Panc1 (cell line): ENCODE results near the gene MYL2. TPM values are rescaled to one million over a fixed set of nuclear protein-coding genes. Genes with fewer than 3 reads are reported as not detected.
A peak's percentile ranks its signal among the peaks of the same experiment; 100 is the strongest.

Source experiments
- ATAC-seq: fragments of 200-7000 bp; cut with Tn5 transposase; 2 replicates; pipeline ENCODE4 v1.9.1; 2020; ENCODE audit warnings: mild to moderate bottlenecking, moderate library complexity
- BruUV-seq: library from RNA; stranded (reverse); fragments of 400-500 nt; replicated peaks from 2 replicates; lab custom pipeline; 2021; lab: Mats Ljungman, UMichigan
- CTCF ChIA-PET: fragments of 300-600 bp; sonication (Branson Sonifier 250); formaldehyde crosslinking; loops from one replicate; lab custom pipeline; 2022; ENCODE audit warnings: antibody characterized with exemption; lab: Charles Lee
- POLR2A ChIA-PET: fragments of 300-600 bp; sonication (Branson Sonifier 250); formaldehyde crosslinking; loops from one replicate; lab custom pipeline; 2022; ENCODE audit warnings: antibody characterized with exemption; lab: Charles Lee
- DNase-seq: peaks from one replicate; pipeline ENCODE4 v3.0.0-alpha.2; 2010; ENCODE audit warnings: low read depth, low spot score
- H3K27ac ChIP-seq: 2 replicates; pipeline ENCODE4 v1.5.1; 2011; ENCODE audit warnings: mild to moderate bottlenecking, low read length, inconsistent platforms
- H3K27me3 ChIP-seq: fragments of 200-500 bp; sonication (Bioruptor generic); 2 replicates; pipeline ENCODE4 v1.6.0; 2014; ENCODE audit warnings: low read length, inconsistent platforms; ENCODE audit not compliant: control insufficient read depth, insufficient read depth
- H3K36me3 ChIP-seq: fragments of 200-500 bp; sonication (Bioruptor generic); 2 replicates; pipeline ENCODE4 v1.5.1; 2014; ENCODE audit warnings: inconsistent platforms, mild to moderate bottlenecking, low read length, moderate library complexity; ENCODE audit not compliant: control insufficient read depth, insufficient read depth
- H3K4me1 ChIP-seq: 2 replicates; pipeline ENCODE4 v1.5.1; 2011; ENCODE audit warnings: inconsistent platforms, mild to moderate bottlenecking, low read length, moderate library complexity; ENCODE audit not compliant: control insufficient read depth, insufficient read depth
- H3K4me3 ChIP-seq, 2 experiments: 2 replicates each; pipeline ENCODE4 v1.5.1; 2011 to 2012; ENCODE audit warnings: low read depth in 2 of 2, low read length in 2 of 2, mild to moderate bottlenecking in 2 of 2, inconsistent platforms in 1 of 2, moderate library complexity in 1 of 2
- H3K9me3 ChIP-seq: fragments of 200-500 bp; sonication (Bioruptor generic); 2 replicates; pipeline ENCODE4 v1.5.1; 2014; ENCODE audit warnings: low read depth, mild to moderate bottlenecking, inconsistent platforms, low read length, moderate library complexity; ENCODE audit not compliant: control insufficient read depth, insufficient read depth
- POLR2AphosphoS5 ChIP-seq: IDR thresholded peaks from 2 replicates; pipeline ENCODE4 v1.6.1; 2012; ENCODE audit warnings: mild to moderate bottlenecking, low read depth, low read length, moderate library complexity
- SIN3A ChIP-seq: IDR thresholded peaks from 2 replicates; pipeline ENCODE4 v1.6.1; 2012; ENCODE audit warnings: low read depth, mild to moderate bottlenecking, low read length, moderate library complexity, borderline replicate concordance; ENCODE audit not compliant: insufficient read depth
- TCF7L2 ChIP-seq: IDR thresholded peaks from 2 replicates; pipeline ENCODE4 v1.6.1; 2011; ENCODE audit warnings: mild to moderate bottlenecking, low read depth, low read length, inconsistent platforms
- in situ Hi-C: cut with HindIII; loops from 2 replicates; pipeline ENCODE4 v1.10.0; 2016; ENCODE audit warnings: low sequenced_read_pairs, low pct_unique_long_range_greater_than_20kb
- intact Hi-C: fragments of 100-400 bp; cut with micrococcal nuclease; formaldehyde crosslinking; loops from one replicate; pipeline ENCODE4 v1.10.0; 2022; ENCODE audit not compliant: unreplicated experiment
- total RNA-seq: library from RNA; stranded (reverse); gene quantifications from one replicate; pipeline ENCODE4 v1.2.1, GENCODE V29; 2021; ENCODE audit not compliant: unreplicated experiment
- TF ChIP-seq, protein P1 (sequence below), 2 experiments: IDR thresholded peaks; 2 replicates each; pipeline ENCODE4 v1.6.1; 2011 to 2012; ENCODE audit warnings: low read depth in 2 of 2, control low read depth in 1 of 2, low read length in 1 of 2, mild to moderate bottlenecking in 1 of 2, moderate library complexity in 1 of 2; ENCODE audit not compliant: insufficient read depth in 1 of 2
- TF ChIP-seq, protein P2 (sequence below): fragments of 450-650 bp; IDR thresholded peaks from 2 replicates; pipeline ENCODE4 v1.5.1; 2017; ENCODE audit warnings: mild to moderate bottlenecking

The MYL2 gene
- total RNA-seq, 1 experiment from 2014 or later: not detected

DNA sequence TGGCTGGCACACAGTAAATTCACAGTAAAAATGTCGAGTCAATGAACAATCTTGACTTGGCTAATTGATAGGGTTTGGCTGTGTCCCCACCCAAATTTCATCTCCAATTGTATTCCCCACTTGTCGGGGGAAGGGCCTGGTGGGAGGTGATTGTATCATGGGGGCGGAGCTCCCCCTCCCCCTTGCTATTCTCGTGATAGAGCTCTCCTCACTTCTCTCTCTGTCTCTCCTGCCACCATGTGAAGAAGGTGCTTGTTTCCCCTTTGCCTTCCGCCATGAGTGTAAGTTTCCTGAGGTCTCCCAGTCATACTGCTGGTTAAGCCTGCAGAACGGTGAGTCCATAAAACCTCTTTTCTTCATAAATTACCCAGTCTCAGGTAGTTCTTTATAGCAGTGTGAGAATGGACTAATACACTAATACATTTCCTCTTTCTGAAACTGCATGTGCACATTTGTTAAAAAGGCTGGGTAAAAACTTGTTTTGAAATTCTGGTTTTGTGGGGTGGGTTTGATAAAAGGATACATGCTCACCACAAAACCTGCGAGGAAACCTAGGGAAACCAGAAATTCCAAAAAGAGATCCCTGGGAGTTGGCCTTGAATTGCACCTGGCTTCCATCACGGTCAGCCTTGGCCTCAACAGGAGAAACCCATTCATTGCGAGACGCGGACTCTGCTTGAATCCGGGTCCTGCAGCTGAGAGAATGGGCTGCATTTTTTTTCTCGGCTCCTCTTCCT lies 16.2 kb upstream of the MYL2 start:
- in situ Hi-C loops: no loop called here
- peak; percentile 46; the same call in 1 of the 2 replicates for ATAC-seq
- Histone ChIP-seq H3K36me3 (no peaks in the 10 kb centered on the region), H3K9me3 (no peaks in the 10 kb centered on the region), H3K4me1 (peaks cover 3% of the 10 kb centered on the region), H3K27ac (no peak overlapping the region), H3K27me3 (no peaks in the 10 kb centered on the region; the same call in 1 of the 2 replicates), H3K4me3 (no peak overlapping the region)
- TF ChIP-seq TCF7L2 (no peak), SIN3A (no peak), POLR2AphosphoS5 (no peak)
- TF ChIP-seq, protein P1, sequence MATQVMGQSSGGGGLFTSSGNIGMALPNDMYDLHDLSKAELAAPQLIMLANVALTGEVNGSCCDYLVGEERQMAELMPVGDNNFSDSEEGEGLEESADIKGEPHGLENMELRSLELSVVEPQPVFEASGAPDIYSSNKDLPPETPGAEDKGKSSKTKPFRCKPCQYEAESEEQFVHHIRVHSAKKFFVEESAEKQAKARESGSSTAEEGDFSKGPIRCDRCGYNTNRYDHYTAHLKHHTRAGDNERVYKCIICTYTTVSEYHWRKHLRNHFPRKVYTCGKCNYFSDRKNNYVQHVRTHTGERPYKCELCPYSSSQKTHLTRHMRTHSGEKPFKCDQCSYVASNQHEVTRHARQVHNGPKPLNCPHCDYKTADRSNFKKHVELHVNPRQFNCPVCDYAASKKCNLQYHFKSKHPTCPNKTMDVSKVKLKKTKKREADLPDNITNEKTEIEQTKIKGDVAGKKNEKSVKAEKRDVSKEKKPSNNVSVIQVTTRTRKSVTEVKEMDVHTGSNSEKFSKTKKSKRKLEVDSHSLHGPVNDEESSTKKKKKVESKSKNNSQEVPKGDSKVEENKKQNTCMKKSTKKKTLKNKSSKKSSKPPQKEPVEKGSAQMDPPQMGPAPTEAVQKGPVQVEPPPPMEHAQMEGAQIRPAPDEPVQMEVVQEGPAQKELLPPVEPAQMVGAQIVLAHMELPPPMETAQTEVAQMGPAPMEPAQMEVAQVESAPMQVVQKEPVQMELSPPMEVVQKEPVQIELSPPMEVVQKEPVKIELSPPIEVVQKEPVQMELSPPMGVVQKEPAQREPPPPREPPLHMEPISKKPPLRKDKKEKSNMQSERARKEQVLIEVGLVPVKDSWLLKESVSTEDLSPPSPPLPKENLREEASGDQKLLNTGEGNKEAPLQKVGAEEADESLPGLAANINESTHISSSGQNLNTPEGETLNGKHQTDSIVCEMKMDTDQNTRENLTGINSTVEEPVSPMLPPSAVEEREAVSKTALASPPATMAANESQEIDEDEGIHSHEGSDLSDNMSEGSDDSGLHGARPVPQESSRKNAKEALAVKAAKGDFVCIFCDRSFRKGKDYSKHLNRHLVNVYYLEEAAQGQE (IDR thresholded peaks at IDR 0.05; ENCODE audit: insufficient read depth in 1 of 2, low read depth in 2 of 2, low read length in 1 of 2): no peak
- TF ChIP-seq, protein P2, sequence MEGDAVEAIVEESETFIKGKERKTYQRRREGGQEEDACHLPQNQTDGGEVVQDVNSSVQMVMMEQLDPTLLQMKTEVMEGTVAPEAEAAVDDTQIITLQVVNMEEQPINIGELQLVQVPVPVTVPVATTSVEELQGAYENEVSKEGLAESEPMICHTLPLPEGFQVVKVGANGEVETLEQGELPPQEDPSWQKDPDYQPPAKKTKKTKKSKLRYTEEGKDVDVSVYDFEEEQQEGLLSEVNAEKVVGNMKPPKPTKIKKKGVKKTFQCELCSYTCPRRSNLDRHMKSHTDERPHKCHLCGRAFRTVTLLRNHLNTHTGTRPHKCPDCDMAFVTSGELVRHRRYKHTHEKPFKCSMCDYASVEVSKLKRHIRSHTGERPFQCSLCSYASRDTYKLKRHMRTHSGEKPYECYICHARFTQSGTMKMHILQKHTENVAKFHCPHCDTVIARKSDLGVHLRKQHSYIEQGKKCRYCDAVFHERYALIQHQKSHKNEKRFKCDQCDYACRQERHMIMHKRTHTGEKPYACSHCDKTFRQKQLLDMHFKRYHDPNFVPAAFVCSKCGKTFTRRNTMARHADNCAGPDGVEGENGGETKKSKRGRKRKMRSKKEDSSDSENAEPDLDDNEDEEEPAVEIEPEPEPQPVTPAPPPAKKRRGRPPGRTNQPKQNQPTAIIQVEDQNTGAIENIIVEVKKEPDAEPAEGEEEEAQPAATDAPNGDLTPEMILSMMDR: no peak
- intact Hi-C loops: loop anchor here (5.0 kb wide), 1 partner anchor 361 kb away; no protein-coding TSS in a partner anchor
- BruUV-seq: no TSS peak
- ChIA-PET POLR2A (no interaction called here), CTCF (interaction anchor here (1.0 kb wide), 1 partner anchor 362 kb away, joined by 5 read pairs; no protein-coding TSS in a partner anchor)
- no peak for DNase-seq

DNA sequence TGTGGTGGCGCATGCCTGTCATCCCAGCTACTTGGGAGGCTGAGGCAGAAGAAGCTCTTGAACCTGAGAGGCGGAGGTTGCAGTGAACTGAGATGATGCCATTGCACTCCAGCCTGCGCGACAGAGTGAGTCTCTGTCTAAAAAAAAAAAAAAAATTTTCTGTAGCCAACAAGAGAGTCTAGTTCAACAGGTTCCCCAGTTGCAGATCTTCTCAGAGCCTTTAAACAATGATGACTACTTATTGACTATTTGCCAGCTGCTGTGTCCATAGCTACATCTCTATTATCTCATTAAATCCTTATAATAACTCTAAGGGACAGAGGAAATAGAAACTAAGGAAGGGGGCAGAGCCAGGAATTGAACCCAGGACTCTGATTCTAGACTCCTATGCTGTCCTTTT lies 15.2 kb upstream of the MYL2 start:
- ATAC-seq (no peak), DNase-seq (no peak)
- intact Hi-C loops (loop anchor here (5.0 kb wide), 1 partner anchor 362 kb away; no protein-coding TSS in a partner anchor), in situ Hi-C loops (no loop called here)
- TF ChIP-seq POLR2AphosphoS5: no peak
- TF ChIP-seq, protein P2: no peak
- TF ChIP-seq, protein P1 (IDR thresholded peaks at IDR 0.05; ENCODE audit: insufficient read depth in 1 of 2, low read depth in 2 of 2, low read length in 1 of 2): no peak
- no peak for TF ChIP-seq TCF7L2
- TF ChIP-seq SIN3A: no peak
- no peaks in the 10 kb centered on the region for H3K36me3 ChIP-seq
- H3K27ac ChIP-seq: no peak overlapping the region
- H3K4me1 ChIP-seq: peaks cover 3% of the 10 kb centered on the region
- ChIA-PET POLR2A (no interaction called here), CTCF (interaction anchor here (0.7 kb wide), 1 partner anchor 27 kb away, joined by 4 read pairs; no protein-coding TSS in a partner anchor)
- H3K27me3 ChIP-seq: no peaks in the 10 kb centered on the region
- no TSS peak for BruUV-seq
- no peaks in the 10 kb centered on the region for H3K9me3 ChIP-seq
- H3K4me3 ChIP-seq: no peak overlapping the region
